ENCODE results near the gene SLU7.

The SLU7 gene

GRCh38 chr5:160456480-160457177, 37.7 kb upstream of the SLU7 start:
- no peaks in the 10 kb centered on the region for H3K9me3 ChIP-seq (ENCODE audit: severe bottlenecking)
- no peaks in the 10 kb centered on the region for H3K4me1 ChIP-seq (ENCODE audit: insufficient read depth, poor library complexity, severe bottlenecking)
- DNase-seq (ENCODE audit: low spot score) (no peak), ATAC-seq (ENCODE audit: low read depth) (no peak)
- no peak overlapping the region for H3K27ac ChIP-seq (ENCODE audit: poor library complexity, severe bottlenecking)
- TF ChIP-seq CTCF (IDR thresholded peaks at IDR 0.05; ENCODE audit: poor library complexity, severe bottlenecking), result no peak
- H3K36me3 ChIP-seq (ENCODE audit: low read depth), result no peaks in the 10 kb centered on the region
- H3K27me3 ChIP-seq (ENCODE audit: insufficient read depth, poor library complexity, severe bottlenecking), result peaks cover 4% of the 10 kb centered on the region
- no peak overlapping the region for H3K4me3 ChIP-seq (ENCODE audit: severe bottlenecking)

DNA sequence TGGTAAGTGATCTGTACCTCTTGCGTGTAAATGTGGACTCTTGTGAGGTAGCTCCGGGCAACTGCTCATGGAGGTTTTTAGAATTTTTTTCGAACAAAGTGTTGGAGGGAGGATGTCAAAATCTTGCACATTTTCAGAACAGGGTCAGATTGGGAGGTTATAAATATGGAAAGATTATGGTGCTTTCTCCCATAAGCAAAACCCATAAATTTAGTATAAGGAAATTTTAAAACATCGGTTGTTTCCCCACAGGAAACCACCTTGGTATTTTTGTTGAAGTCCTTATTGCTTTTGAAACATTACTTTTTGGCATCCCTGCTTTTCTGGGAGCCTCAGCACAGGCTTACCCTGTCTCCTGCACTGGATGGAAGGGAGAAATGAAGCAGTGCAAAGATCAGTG, 36.7 kb upstream of the SLU7 start:
- Histone ChIP-seq H3K9me3 (ENCODE audit: severe bottlenecking) (no peaks in the 10 kb centered on the region), H3K4me3 (ENCODE audit: severe bottlenecking) (no peak overlapping the region), H3K27me3 (ENCODE audit: insufficient read depth, poor library complexity, severe bottlenecking) (peaks cover 4% of the 10 kb centered on the region), H3K27ac (ENCODE audit: poor library complexity, severe bottlenecking) (no peak overlapping the region), H3K36me3 (ENCODE audit: low read depth) (no peaks in the 10 kb centered on the region), H3K4me1 (ENCODE audit: insufficient read depth, poor library complexity, severe bottlenecking) (no peaks in the 10 kb centered on the region)
- TF ChIP-seq CTCF (IDR thresholded peaks at IDR 0.05; ENCODE audit: poor library complexity, severe bottlenecking), result no peak
- ATAC-seq (ENCODE audit: low read depth) (no peak), DNase-seq (ENCODE audit: low spot score) (no peak)

- H3K36me3 ChIP-seq (ENCODE audit: low read depth), result no peaks in the 10 kb centered on the region
- H3K27me3 ChIP-seq (ENCODE audit: insufficient read depth, poor library complexity, severe bottlenecking), result peaks cover 4% of the 10 kb centered on the region
- TF ChIP-seq CTCF (IDR thresholded peaks at IDR 0.05; ENCODE audit: poor library complexity, severe bottlenecking), result no peak
- H3K9me3 ChIP-seq (ENCODE audit: severe bottlenecking), result no peaks in the 10 kb centered on the region
- no peak overlapping the region for H3K4me3 ChIP-seq (ENCODE audit: severe bottlenecking)
- no peak for ATAC-seq (ENCODE audit: low read depth)
- DNase-seq (ENCODE audit: low spot score), result no peak
- no peaks in the 10 kb centered on the region for H3K4me1 ChIP-seq (ENCODE audit: insufficient read depth, poor library complexity, severe bottlenecking)
- no peak overlapping the region for H3K27ac ChIP-seq (ENCODE audit: poor library complexity, severe bottlenecking)
These were observed 34.9 kb upstream of the SLU7 start for GRCh38 chr5:160453751-160454150.

DNA sequence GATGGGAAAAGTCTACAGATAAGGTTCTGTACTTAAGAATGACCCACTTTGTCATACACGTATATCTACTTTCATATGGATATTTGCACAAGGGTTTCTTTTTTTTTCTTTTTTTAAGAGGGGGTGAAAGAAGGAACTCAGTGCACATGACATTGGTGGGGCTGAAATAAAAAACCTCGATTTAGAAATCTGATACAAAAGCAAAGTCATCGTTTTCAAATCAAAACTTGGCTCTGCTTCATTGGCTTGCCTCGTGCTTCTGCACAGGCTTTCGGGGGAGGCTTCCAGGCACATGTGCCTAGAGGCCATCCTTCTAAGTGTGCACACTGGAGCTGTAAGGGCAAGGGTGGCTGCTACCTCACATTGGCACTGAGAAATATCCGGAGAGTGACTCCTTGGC, 33.9 kb upstream of the SLU7 start:
- DNase-seq (ENCODE audit: low spot score) (no peak), ATAC-seq (ENCODE audit: low read depth) (no peak)
- H3K27me3 ChIP-seq (ENCODE audit: insufficient read depth, poor library complexity, severe bottlenecking), result peaks cover 4% of the 10 kb centered on the region
- H3K4me1 ChIP-seq (ENCODE audit: insufficient read depth, poor library complexity, severe bottlenecking), result no peaks in the 10 kb centered on the region
- no peak for TF ChIP-seq CTCF (IDR thresholded peaks at IDR 0.05; ENCODE audit: poor library complexity, severe bottlenecking)
- no peaks in the 10 kb centered on the region for H3K36me3 ChIP-seq (ENCODE audit: low read depth)
- H3K4me3 ChIP-seq (ENCODE audit: severe bottlenecking), result no peak overlapping the region
- no peaks in the 10 kb centered on the region for H3K9me3 ChIP-seq (ENCODE audit: severe bottlenecking)
- H3K27ac ChIP-seq (ENCODE audit: poor library complexity, severe bottlenecking), result no peak overlapping the region

- TF ChIP-seq CTCF (IDR thresholded peaks at IDR 0.05; ENCODE audit: poor library complexity, severe bottlenecking), result no peak
- H3K27me3 ChIP-seq (ENCODE audit: insufficient read depth, poor library complexity, severe bottlenecking), result peaks cover 4% of the 10 kb centered on the region
- no peaks in the 10 kb centered on the region for H3K9me3 ChIP-seq (ENCODE audit: severe bottlenecking)
- ATAC-seq (ENCODE audit: low read depth) (no peak), DNase-seq (ENCODE audit: low spot score) (no peak)
- no peak overlapping the region for H3K27ac ChIP-seq (ENCODE audit: poor library complexity, severe bottlenecking)
- H3K36me3 ChIP-seq (ENCODE audit: low read depth), result no peaks in the 10 kb centered on the region
- no peaks in the 10 kb centered on the region for H3K4me1 ChIP-seq (ENCODE audit: insufficient read depth, poor library complexity, severe bottlenecking)
- H3K4me3 ChIP-seq (ENCODE audit: severe bottlenecking), result no peak overlapping the region
These were observed 33.2 kb upstream of the SLU7 start for GRCh38 chr5:160452036-160452435.
